Testis (tissue), 3 donors: ENCODE data around the gene TBCD. TPM values are rescaled to one million over a fixed set of nuclear protein-coding genes. Genes with fewer than 3 reads are reported as not detected.

Source experiments
- DNase-seq: peaks from one replicate; pipeline ENCODE4 v3.0.0-alpha.2; 2019
- H3K27ac ChIP-seq, 2 donors: fragments of 200-600 bp; sonication (generic); one replicate each; pipeline ENCODE4 v1.5.1; 2019
- H3K27me3 ChIP-seq: fragments of 200-600 bp; sonication (generic); one replicate; pipeline ENCODE4 v1.5.1; 2019
- H3K36me3 ChIP-seq: fragments of 200-600 bp; sonication (generic); one replicate; pipeline ENCODE4 v1.5.1; 2017; ENCODE audit warnings: low read depth; ENCODE audit errors: missing control alignments
- H3K4me1 ChIP-seq: fragments of 200-600 bp; sonication (generic); one replicate; pipeline ENCODE4 v1.5.1; 2019
- H3K4me3 ChIP-seq, 2 donors: fragments of 200-600 bp; sonication (generic); one replicate each; pipeline ENCODE4 v1.5.1; 2017 to 2019
- H3K9me3 ChIP-seq: fragments of 200-600 bp; sonication (generic); one replicate; pipeline ENCODE4 v1.5.1; 2017
- CTCF ChIP-seq, 3 experiments: fragments of 450-650 bp in 2 of 3; fragments of 200-600 bp in 1 of 3; sonication (generic) in 1 of 3; IDR thresholded peaks; one replicate each; pipeline ENCODE4 v1.5.1; 2016 to 2019; ENCODE audit warnings: antibody characterized with exemption in 3 of 3, mild to moderate bottlenecking in 2 of 3, moderate library complexity in 1 of 3
- POLR2A ChIP-seq: fragments of 450-650 bp; IDR thresholded peaks from one replicate; pipeline ENCODE4 v1.6.1; 2017; ENCODE audit warnings: antibody characterized with exemption, mild to moderate bottlenecking, moderate library complexity
- WGBS, 2 donors: methylation state at CpG; one replicate each; pipeline ENCODE4 v1.1.5; 2018; 5-methylcytosine and 5-hydroxymethylcytosine counted together
- intact Hi-C: fragments of 100-400 bp; cut with DNase I; formaldehyde crosslinking; loops from one replicate; pipeline ENCODE4 v1.15.1; 2023; ENCODE audit warnings: low total_unique reads
- polyA plus RNA-seq: library from polyadenylated mRNA; stranded (reverse); fragments of 350-450 nt; fragmentation: Illumina TruSeq; extraction: RNeasy Lipid Tissue Mini Kit (QIAGEN cat#74804); gene quantifications from one replicate; pipeline ENCODE4 v1.2.3, GENCODE V29; 2014; ENCODE audit warnings: low read depth, low replicate concordance; ENCODE audit not compliant: insufficient read depth
- total RNA-seq, 2 donors: library from RNA; depleted of rRNA; stranded (reverse); fragments of >200 nt; gene quantifications; one replicate each; pipeline ENCODE4 v1.2.3, GENCODE V29; 2016

The TBCD gene
- total and polyA plus RNA-seq, 3 donors from 2014 or later: 81.2 to 128 (median 115) TPM

- Histone ChIP-seq H3K27ac (peak overlapping the region in 1 of 2 donors; percentile 17), H3K36me3 (no peaks in the 10 kb centered on the region), H3K9me3 (no peaks in the 10 kb centered on the region), H3K4me3 (no peak overlapping the region), H3K4me1 (peaks cover 26% of the 10 kb centered on the region), H3K27me3 (no peaks in the 10 kb centered on the region)
- intact Hi-C loops: no loop called here
- WGBS, 2 donors: 53 to 62% methylated on average over 17 of the region's 17 CpGs
- TF ChIP-seq POLR2A (no peak), CTCF (IDR thresholded peaks at IDR 0.05) (no peak)
- DNase-seq: no peak
These were observed 86.7 kb downstream of the TBCD start for GRCh38 chr17:82838386-82839063.

- no peaks in the 10 kb centered on the region for H3K36me3 ChIP-seq
- DNase-seq: no peak
- TF ChIP-seq CTCF (IDR thresholded peaks at IDR 0.05) (no peak), POLR2A (no peak)
- intact Hi-C loops: no loop called here
- no peaks in the 10 kb centered on the region for H3K9me3 ChIP-seq
- 86 to 93% methylated on average over 20 to 25 of the region's 25 CpGs for WGBS, 2 donors
- no peaks in the 10 kb centered on the region for H3K27me3 ChIP-seq
- peaks cover 33% of the 10 kb centered on the region for H3K4me1 ChIP-seq
- no peak within 1 kb of the TSS for H3K27ac ChIP-seq
- H3K4me3 ChIP-seq: no peak within 1 kb of the TSS
These were observed 87.9 kb downstream of the TBCD start, which contains the start of gene ZNF750 for GRCh38 chr17:82839617-82840292. Gene ZNF750, minus strand, starts transcription at chr17:82840022. Its CDS starts 7,568 bp downstream, at chr17:82832454.

- Histone ChIP-seq H3K4me1 (peaks cover 30% of the 10 kb centered on the region), H3K36me3 (no peaks in the 10 kb centered on the region), H3K27ac (no peak overlapping the region), H3K4me3 (no peak overlapping the region), H3K9me3 (no peaks in the 10 kb centered on the region), H3K27me3 (no peaks in the 10 kb centered on the region)
- WGBS, 2 donors: 92% methylated on average over 8 to 12 of the region's 12 CpGs
- TF ChIP-seq POLR2A (no peak), CTCF (IDR thresholded peaks at IDR 0.05) (no peak)
- no peak for DNase-seq
- intact Hi-C loops: no loop called here
These were observed 88.6 kb downstream of the TBCD start for GRCh38 chr17:82840431-82840831.

GRCh38 chr17:82841921-82842596, 90.2 kb downstream of the TBCD start:
- no peaks in the 10 kb centered on the region for H3K9me3 ChIP-seq
- TF ChIP-seq CTCF (IDR thresholded peaks at IDR 0.05): no peak
- no peaks in the 10 kb centered on the region for H3K36me3 ChIP-seq
- intact Hi-C loops: no loop called here
- DNase-seq: no peak
- no peaks in the 10 kb centered on the region for H3K27me3 ChIP-seq
- H3K4me3 ChIP-seq: no peak overlapping the region
- H3K4me1 ChIP-seq: peaks cover 20% of the 10 kb centered on the region
- H3K27ac ChIP-seq: no peak overlapping the region
- 93 to 95% methylated on average over 7 to 16 of the region's 16 CpGs for WGBS, 2 donors
